Measurements from ENCODE around the gene UMODL1.

The UMODL1 gene

DNA sequence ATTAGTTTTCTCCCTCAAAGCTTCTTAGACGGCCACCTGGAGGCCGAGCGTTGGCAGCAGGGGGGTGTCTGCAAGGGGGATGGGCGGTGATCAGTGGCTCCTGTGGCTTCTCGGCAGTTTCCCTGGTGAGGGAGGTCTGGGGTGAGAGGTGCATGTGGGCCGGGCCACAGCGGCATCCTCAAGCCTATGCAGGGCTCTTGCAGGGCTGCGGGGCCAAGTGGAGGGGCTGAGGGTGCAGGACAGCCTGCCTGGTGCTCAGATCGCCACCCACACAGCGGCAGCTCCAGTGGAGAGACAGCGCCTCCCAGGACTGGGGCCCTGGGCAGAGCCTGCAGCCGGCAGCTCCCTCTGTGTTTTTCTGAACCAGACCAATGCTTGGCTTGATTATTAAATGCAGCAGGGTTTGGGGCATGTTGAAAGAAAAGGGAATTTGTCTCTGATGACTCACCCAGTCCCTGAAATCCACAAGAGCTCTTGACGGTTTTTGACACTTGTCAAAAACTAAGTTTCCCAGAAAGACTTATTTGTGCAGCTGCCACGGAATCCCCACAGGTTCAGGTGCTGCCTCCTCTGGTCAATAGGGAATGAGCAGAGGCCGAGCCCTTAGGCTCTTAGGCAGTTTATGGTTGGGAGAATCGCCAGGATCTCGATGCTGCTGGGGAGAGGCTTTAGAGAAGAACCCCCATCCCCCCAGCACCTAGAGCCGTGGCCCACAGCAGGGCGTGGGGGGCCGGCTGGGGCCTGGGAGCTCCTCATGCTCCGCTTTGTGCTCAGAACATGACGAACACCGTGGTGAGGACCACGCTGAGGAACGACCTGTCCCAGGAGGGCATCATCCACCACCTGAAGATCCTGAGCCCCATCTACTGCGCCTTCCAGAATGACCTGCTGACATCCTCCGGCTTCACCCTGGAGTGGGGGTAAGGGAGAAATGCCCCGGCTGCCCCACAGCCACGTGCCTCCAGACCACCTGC is 54.7 kb downstream of the UMODL1 start:
- peaks cover 48% of the 10 kb centered on the region for H3K27me3 ChIP-seq
- TF ChIP-seq, protein P1, sequence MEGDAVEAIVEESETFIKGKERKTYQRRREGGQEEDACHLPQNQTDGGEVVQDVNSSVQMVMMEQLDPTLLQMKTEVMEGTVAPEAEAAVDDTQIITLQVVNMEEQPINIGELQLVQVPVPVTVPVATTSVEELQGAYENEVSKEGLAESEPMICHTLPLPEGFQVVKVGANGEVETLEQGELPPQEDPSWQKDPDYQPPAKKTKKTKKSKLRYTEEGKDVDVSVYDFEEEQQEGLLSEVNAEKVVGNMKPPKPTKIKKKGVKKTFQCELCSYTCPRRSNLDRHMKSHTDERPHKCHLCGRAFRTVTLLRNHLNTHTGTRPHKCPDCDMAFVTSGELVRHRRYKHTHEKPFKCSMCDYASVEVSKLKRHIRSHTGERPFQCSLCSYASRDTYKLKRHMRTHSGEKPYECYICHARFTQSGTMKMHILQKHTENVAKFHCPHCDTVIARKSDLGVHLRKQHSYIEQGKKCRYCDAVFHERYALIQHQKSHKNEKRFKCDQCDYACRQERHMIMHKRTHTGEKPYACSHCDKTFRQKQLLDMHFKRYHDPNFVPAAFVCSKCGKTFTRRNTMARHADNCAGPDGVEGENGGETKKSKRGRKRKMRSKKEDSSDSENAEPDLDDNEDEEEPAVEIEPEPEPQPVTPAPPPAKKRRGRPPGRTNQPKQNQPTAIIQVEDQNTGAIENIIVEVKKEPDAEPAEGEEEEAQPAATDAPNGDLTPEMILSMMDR (IDR thresholded peaks at IDR 0.05), result no peak
- no peak overlapping the region for H3K4me3 ChIP-seq (ENCODE audit: low read depth in 1 of 2, low read length in 1 of 2)
- no peak overlapping the region for H3K27ac ChIP-seq
- no peaks in the 10 kb centered on the region for H3K36me3 ChIP-seq
- H3K4me1 ChIP-seq (ENCODE audit: control insufficient read depth in 1 of 2, insufficient read depth in 1 of 2, low read depth in 1 of 2, low read length in 1 of 2), result no peaks in the 10 kb centered on the region
- no peaks in the 10 kb centered on the region for H3K9me3 ChIP-seq

DNA sequence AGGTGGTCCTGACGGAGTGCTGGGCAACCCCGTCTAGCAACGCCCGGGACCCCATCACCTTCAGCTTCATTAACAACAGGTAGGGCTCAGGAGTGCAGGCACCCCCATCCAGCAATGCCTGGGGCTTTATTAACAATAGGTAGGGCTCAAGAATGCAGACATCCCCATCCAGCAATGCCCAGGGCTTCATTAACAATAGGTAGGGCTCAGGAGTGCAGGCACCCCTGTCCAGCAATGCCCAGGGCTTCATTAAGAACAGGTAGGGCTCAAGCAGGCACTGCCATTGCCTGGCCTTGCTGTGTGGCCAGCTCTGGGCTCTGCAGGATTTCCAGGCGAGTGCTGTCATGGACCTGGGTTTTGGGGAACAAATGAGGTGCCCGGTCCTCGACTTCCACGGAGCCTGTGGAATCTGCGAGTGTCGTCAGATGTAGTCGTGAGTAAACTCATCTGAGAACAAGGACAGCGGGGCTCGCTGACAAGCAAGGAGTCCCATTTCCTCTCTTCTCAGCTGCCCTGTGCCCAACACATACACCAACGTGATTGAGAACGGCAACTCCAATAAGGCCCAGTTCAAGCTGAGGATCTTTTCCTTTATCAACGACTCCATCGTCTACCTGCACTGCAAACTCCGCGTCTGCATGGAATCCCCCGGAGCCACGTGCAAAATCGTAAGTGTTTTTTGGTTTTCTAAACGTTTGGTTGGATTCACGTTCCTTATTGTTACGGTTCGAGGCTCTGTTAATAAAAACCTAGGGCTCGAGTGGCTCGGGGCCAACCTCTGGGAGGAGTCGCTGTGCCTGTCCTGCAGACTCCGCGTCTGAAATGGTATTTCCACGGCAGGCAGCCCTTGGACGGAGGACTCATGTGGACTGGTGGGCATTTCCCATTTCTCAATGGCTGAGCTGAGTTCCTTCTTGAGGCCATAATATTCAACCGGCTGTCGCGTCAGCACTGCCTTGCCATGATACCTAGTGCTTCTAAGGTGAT is 56.3 kb downstream of the UMODL1 start:
- peaks cover 37% of the 10 kb centered on the region for H3K27me3 ChIP-seq
- H3K4me3 ChIP-seq (ENCODE audit: low read depth in 1 of 2, low read length in 1 of 2), result no peak overlapping the region
- TF ChIP-seq, protein P1 (IDR thresholded peaks at IDR 0.05), result no peak
- no peaks in the 10 kb centered on the region for H3K4me1 ChIP-seq (ENCODE audit: control insufficient read depth in 1 of 2, insufficient read depth in 1 of 2, low read depth in 1 of 2, low read length in 1 of 2)
- no peaks in the 10 kb centered on the region for H3K36me3 ChIP-seq
- H3K9me3 ChIP-seq, result no peaks in the 10 kb centered on the region
- H3K27ac ChIP-seq, result no peak overlapping the region

DNA sequence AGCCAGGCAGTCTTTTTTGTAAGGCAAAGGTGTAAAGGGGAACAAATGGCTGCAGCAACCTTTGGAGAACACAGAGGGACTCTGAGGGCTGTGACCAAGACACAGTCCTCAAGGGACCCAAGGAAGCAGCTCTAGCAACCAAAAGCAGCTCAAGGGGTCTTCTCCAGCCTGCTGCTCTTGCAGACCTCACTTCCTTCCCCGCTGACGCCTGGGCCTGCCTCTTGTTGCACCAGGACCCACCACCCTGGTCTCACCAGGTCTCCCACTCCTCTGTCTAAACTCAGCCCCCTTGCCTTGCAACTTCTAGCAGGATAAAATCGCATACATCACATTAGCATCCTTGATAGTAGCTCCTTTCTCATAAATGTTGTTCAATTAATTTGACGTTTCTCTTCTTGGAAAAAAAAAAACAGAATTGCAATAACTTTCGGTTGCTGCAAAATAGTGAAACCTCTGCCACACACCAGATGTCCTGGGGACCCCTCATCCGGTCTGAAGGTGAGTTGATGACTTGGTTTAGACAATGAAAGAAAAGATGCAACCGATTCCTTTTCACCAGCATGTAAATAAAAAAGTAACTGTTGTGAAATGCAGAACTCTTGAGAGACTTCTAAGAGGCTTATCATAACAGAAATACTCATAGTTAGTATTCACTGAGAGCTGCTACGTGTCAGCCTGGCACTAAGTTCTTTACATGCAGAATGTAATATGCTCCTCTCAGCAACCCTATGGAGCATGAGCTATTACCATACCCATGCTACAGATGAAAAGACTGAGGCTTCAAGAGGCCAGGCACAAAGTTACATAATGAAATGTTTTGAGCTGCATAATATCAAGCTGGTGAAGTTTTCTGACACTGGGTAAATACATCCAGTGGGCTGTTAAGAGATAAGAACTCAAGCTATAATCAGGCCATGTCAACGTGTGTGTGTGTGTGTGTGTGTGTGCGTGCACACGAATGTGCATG is 58.5 kb downstream of the UMODL1 start:
- TF ChIP-seq, protein P1 (IDR thresholded peaks at IDR 0.05), result no peak
- no peaks in the 10 kb centered on the region for H3K9me3 ChIP-seq

DNA sequence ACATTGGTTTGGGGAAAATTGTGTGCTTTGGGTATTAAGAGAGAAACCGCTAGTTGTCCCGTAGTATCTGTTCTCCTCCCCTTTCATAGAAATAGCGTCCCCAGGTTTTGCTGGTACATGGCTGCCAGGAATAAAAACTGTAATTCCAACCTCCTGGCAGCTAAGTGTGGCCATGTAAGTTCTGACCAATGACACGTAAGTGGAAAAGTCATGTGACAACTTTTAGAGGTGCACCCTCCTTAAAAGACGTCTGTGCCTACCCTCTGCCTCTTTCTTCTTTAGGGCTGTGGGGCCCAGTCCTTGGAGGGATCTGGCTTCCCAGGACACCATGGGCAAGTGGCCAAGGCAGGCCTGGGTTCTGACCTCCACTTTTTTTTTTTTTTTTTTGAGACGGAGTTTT is 59.3 kb downstream of the UMODL1 start:
- TF ChIP-seq, protein P1 (IDR thresholded peaks at IDR 0.05), result no peak
- Histone ChIP-seq H3K27ac (no peak overlapping the region), H3K4me3 (ENCODE audit: low read depth in 1 of 2, low read length in 1 of 2) (no peak overlapping the region), H3K27me3 (peaks cover 28% of the 10 kb centered on the region), H3K4me1 (ENCODE audit: control insufficient read depth in 1 of 2, insufficient read depth in 1 of 2, low read depth in 1 of 2, low read length in 1 of 2) (no peaks in the 10 kb centered on the region), H3K9me3 (no peaks in the 10 kb centered on the region), H3K36me3 (no peaks in the 10 kb centered on the region)

More for the DNA sequence above, 58.5 kb downstream of the UMODL1 start:
- H3K4me3 ChIP-seq (ENCODE audit: low read depth in 1 of 2, low read length in 1 of 2), result no peak overlapping the region
- H3K27ac ChIP-seq, result no peak overlapping the region
- no peaks in the 10 kb centered on the region for H3K4me1 ChIP-seq (ENCODE audit: control insufficient read depth in 1 of 2, insufficient read depth in 1 of 2, low read depth in 1 of 2, low read length in 1 of 2)
- no peaks in the 10 kb centered on the region for H3K36me3 ChIP-seq
- peaks cover 37% of the 10 kb centered on the region for H3K27me3 ChIP-seq

Data from neutrophil (primary cell).